Measurements from ENCODE around the gene PIK3R5. TPM values are rescaled to one million over a fixed set of nuclear protein-coding genes. Genes with fewer than 3 reads are reported as not detected.

The PIK3R5 gene
- total RNA-seq, 1 donor from 2014 or later: 36.8 TPM

GRCh38 chr17:8875957-8876356, 89.5 kb downstream of the PIK3R5 start:
- intact Hi-C loops (cut with micrococcal nuclease): no loop called here
- Mint-ChIP-seq H3K36me3 (ENCODE audit: low read depth) (peaks cover 28% of the 10 kb centered on the region), H3K4me3 (no peak overlapping the region), H3K9me3 (no peaks in the 10 kb centered on the region), H3K27me3 (no peaks in the 10 kb centered on the region), H3K27ac (no peak overlapping the region), H3K4me1 (peaks cover 2% of the 10 kb centered on the region)
- DNase-seq: no peak

GRCh38 chr17:8875436-8875835, 90.1 kb downstream of the PIK3R5 start:
- no peak overlapping the region for H3K4me3 Mint-ChIP-seq
- intact Hi-C loops (cut with micrococcal nuclease): no loop called here
- DNase-seq: no peak
- no peaks in the 10 kb centered on the region for H3K9me3 Mint-ChIP-seq
- peaks cover 25% of the 10 kb centered on the region for H3K36me3 Mint-ChIP-seq (ENCODE audit: low read depth)
- H3K4me1 Mint-ChIP-seq: peaks cover 2% of the 10 kb centered on the region
- H3K27ac Mint-ChIP-seq: no peak overlapping the region
- no peaks in the 10 kb centered on the region for H3K27me3 Mint-ChIP-seq

DNA sequence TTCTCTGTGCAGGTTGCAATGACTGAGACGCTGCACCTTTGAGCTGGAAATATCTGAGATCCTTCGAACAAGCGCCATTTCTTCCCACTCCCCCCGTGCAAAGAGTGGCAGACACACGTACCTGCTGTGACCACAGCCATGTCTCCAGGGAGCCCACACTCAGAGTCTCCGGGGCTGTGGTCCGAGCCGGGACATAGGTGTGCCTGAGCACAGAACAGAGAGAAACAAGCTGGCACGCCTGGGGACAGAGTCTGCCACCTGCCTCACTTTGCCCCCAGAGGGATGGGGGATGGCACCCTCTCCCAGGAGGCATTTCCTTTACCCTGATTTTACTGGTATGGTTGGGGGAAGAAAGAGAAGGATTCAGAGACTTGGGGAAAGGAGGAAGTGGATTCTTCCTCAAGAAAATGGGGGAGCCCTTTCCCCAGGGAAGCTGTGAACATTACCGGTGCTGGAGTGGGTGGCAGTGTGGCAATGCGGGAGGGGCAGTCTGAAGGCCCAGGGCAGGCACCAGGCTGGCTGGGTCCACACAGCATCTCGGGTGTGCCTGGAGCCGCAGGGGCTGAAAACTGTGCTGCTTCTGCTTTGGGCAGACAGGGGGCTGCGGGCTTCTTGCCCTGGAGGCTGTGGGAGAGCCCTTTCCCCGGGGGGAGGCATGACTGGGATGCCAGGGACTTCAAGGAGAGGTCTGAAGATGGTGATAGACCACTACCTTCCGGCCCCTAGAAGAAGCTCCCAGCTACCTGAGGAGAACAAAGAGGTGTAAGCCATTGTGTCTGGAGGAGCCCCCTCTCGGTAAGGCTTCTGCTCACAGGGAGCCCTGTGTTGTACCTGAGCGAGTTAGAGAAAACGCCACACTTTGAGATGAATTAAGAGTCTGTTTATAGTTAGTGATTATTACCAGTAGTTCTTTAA, 91.4 kb downstream of the PIK3R5 start:
- Mint-ChIP-seq H3K4me3 (no peak overlapping the region), H3K27ac (no peak overlapping the region), H3K36me3 (ENCODE audit: low read depth) (peaks cover 15% of the 10 kb centered on the region), H3K27me3 (no peaks in the 10 kb centered on the region), H3K4me1 (peaks cover 4% of the 10 kb centered on the region), H3K9me3 (no peaks in the 10 kb centered on the region)
- DNase-seq: no peak
- intact Hi-C loops (cut with micrococcal nuclease): no loop called here

- Mint-ChIP-seq H3K4me3 (no peak overlapping the region), H3K36me3 (ENCODE audit: low read depth) (peaks cover 6% of the 10 kb centered on the region), H3K4me1 (peaks cover 15% of the 10 kb centered on the region), H3K27ac (no peak overlapping the region), H3K9me3 (no peaks in the 10 kb centered on the region), H3K27me3 (no peaks in the 10 kb centered on the region)
- no peak for DNase-seq
- intact Hi-C loops (cut with micrococcal nuclease): no loop called here
Measured at GRCh38 chr17:8872705-8873435, 92.6 kb downstream of the PIK3R5 start.

GRCh38 chr17:8872036-8872704, 93.3 kb downstream of the PIK3R5 start:
- no peak overlapping the region for H3K27ac Mint-ChIP-seq
- DNase-seq: no peak
- intact Hi-C loops (cut with micrococcal nuclease): no loop called here
- no peaks in the 10 kb centered on the region for H3K9me3 Mint-ChIP-seq
- H3K4me1 Mint-ChIP-seq: peaks cover 21% of the 10 kb centered on the region
- H3K4me3 Mint-ChIP-seq: no peak overlapping the region
- H3K27me3 Mint-ChIP-seq: no peaks in the 10 kb centered on the region
- no peaks in the 10 kb centered on the region for H3K36me3 Mint-ChIP-seq (ENCODE audit: low read depth)

DNA sequence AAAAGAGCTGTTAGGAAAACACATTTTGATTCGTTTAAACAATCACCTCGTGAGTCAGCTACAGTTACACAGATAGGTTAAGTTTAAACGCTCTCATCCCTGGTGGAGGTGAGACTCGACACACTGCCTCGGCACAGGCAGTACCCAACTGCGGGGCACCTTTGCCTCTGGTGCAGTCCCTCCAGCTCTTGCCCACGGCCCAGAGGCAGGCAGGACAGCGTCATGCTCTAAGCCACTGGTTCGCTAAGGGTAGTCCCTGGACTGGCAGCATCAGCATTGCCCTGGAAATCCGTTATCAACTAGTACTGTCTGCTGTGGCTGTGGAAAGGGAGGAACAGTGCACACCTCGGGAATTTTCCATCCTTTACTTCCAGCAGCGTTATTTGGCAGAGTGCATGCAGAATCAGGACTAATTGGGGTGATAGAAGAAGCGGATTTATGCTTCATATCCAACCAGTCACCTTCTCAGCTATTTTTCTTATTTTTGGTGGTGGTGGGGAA, 94.4 kb downstream of the PIK3R5 start:
- H3K4me3 Mint-ChIP-seq: no peak overlapping the region
- no peaks in the 10 kb centered on the region for H3K9me3 Mint-ChIP-seq
- peaks cover 3% of the 10 kb centered on the region for H3K36me3 Mint-ChIP-seq (ENCODE audit: low read depth)
- peaks cover 29% of the 10 kb centered on the region for H3K4me1 Mint-ChIP-seq
- DNase-seq: no peak
- intact Hi-C loops (cut with micrococcal nuclease): no loop called here
- H3K27ac Mint-ChIP-seq: no peak overlapping the region
- H3K27me3 Mint-ChIP-seq: no peaks in the 10 kb centered on the region

GRCh38 chr17:8870406-8871040, 95.0 kb downstream of the PIK3R5 start:
- H3K27me3 Mint-ChIP-seq: no peaks in the 10 kb centered on the region
- no peaks in the 10 kb centered on the region for H3K9me3 Mint-ChIP-seq
- peaks cover 3% of the 10 kb centered on the region for H3K36me3 Mint-ChIP-seq (ENCODE audit: low read depth)
- DNase-seq: no peak
- no peak overlapping the region for H3K27ac Mint-ChIP-seq
- no peak overlapping the region for H3K4me3 Mint-ChIP-seq
- peaks cover 30% of the 10 kb centered on the region for H3K4me1 Mint-ChIP-seq
- intact Hi-C loops (cut with micrococcal nuclease): no loop called here

DNA sequence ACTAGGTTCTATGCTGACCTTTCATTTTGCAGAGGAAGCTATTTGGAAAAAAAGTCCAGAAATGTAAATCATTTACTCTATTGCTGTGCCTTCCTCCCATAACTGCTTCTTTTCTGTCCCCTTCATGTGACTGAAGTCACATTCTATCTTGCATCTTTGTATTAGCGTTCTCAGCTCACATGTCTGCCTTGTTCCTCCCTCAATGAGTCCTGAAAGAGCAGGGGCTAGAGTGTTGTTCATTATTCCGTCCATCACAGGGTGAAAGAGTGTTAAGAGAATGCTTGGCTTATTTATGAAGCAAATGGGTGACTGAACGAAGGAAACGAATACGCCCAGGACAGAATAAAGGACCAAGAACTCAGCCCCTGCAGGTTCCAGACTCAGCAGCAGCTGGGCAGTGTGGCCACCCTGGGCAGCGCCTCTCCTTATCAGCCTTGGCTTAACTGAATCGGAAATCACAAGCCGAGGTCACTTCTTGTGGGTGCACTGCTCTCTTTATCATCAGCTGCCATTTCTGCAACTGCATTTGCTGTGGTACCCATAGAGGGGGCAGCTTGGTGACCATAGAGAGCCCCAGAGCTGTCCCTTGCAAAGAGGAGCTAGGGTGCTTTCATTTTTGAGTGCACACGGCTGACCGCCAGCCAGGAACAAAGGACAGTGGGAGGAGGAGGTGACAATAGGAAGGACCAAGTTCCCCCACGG, 96.2 kb downstream of the PIK3R5 start:
- Mint-ChIP-seq H3K4me1 (peaks cover 37% of the 10 kb centered on the region), H3K27me3 (no peaks in the 10 kb centered on the region), H3K4me3 (no peak overlapping the region), H3K36me3 (ENCODE audit: low read depth) (peaks cover 3% of the 10 kb centered on the region), H3K9me3 (no peaks in the 10 kb centered on the region), H3K27ac (no peak overlapping the region)
- DNase-seq: no peak
- intact Hi-C loops (cut with micrococcal nuclease): no loop called here

DNA sequence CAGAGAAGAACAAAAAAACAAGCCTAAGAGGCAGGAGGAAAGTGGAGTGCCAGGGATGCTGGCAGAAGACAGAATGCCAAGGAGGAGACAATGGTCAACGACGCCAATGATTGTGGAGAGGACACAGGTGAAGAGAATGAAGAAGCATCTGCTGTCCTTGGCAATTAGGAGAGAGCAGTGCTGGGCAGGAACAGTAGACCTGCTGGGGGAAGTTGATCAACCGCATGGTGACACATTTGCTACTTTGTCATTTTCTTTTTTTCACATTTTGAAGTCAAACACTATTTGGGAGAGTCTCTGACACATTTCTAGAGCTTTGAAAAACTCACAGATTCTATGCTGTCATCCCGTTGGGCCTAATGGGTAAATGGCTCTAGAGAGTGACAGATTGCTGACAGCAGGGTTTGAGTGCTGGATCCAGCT, 97.0 kb downstream of the PIK3R5 start:
- Mint-ChIP-seq H3K27me3 (no peaks in the 10 kb centered on the region), H3K4me1 (peaks cover 40% of the 10 kb centered on the region), H3K4me3 (peak overlapping the region; percentile 4), H3K9me3 (no peaks in the 10 kb centered on the region), H3K27ac (peak overlapping the region; percentile 92), H3K36me3 (ENCODE audit: low read depth) (peaks cover 8% of the 10 kb centered on the region)
- peak; percentile 57 for DNase-seq
- intact Hi-C loops (cut with micrococcal nuclease): no loop called here

GRCh38 chr17:8868092-8868491, 97.4 kb downstream of the PIK3R5 start:
- DNase-seq: no peak
- no peaks in the 10 kb centered on the region for H3K9me3 Mint-ChIP-seq
- H3K4me1 Mint-ChIP-seq: peaks cover 42% of the 10 kb centered on the region
- no peaks in the 10 kb centered on the region for H3K27me3 Mint-ChIP-seq
- peaks cover 10% of the 10 kb centered on the region for H3K36me3 Mint-ChIP-seq (ENCODE audit: low read depth)
- intact Hi-C loops (cut with micrococcal nuclease): no loop called here
- H3K27ac Mint-ChIP-seq: peak overlapping the region; percentile 92
- H3K4me3 Mint-ChIP-seq: peak overlapping the region; percentile 95

DNA sequence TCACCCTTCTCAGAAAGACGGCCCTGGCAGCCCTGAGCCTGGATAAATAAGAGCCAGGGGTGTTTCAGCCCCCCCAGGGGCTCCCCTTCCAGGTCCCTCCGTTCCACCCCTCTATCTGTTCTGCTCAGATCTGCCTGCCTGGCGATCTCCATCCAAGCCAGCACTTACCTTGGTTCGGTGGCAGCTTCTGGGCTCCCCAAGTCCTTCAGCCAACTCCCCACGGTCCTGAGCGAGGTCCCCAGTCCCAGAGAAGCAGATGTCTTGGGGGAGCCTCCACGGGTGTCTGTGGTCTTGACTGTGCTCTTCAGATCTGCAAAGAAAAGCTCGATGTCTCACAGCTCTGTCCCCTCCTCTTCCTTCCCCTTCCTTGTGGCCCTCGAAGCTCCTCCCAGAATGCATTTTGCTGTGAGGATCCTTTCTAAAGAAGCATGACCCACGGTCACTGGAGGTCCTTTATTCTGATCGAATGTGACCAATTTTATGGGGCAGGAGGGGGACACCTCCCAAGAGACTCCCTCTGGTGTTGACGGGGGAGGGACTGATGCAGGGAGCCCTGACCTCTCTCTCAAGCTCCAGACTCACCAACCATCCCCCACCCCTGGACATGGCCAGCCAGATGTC, 98.0 kb downstream of the PIK3R5 start, which contains the start of gene PIK3R6:
Gene PIK3R6 (minus strand): TSS at position 314 of the 621 bp plus-strand sequence. CDS start 17,880 bp downstream, outside the sequence.
- Mint-ChIP-seq H3K9me3 (no peaks in the 10 kb centered on the region), H3K27ac (peak within 1 kb of the TSS; percentile 92), H3K27me3 (no peaks in the 10 kb centered on the region), H3K4me1 (peaks cover 46% of the 10 kb centered on the region), H3K4me3 (peak within 1 kb of the TSS; percentile 95), H3K36me3 (ENCODE audit: low read depth) (peaks cover 12% of the 10 kb centered on the region)
- intact Hi-C loops (cut with micrococcal nuclease): loop anchor here (1.0 kb wide), 1 partner anchor 8 kb away; no protein-coding TSS in a partner anchor
- DNase-seq: peak; percentile 73

- peaks cover 12% of the 10 kb centered on the region for H3K36me3 Mint-ChIP-seq (ENCODE audit: low read depth)
- no peak overlapping the region for H3K27ac Mint-ChIP-seq
- peak overlapping the region; percentile 95 for H3K4me3 Mint-ChIP-seq
- no peak for DNase-seq
- intact Hi-C loops (cut with micrococcal nuclease): no loop called here
- no peaks in the 10 kb centered on the region for H3K9me3 Mint-ChIP-seq
- no peaks in the 10 kb centered on the region for H3K27me3 Mint-ChIP-seq
- H3K4me1 Mint-ChIP-seq: peaks cover 58% of the 10 kb centered on the region
Measured at GRCh38 chr17:8865811-8866210, 99.7 kb downstream of the PIK3R5 start.

All from activated CD4-positive, alpha-beta T cell treated with anti-CD3 and anti-CD28 coated beads, Interleukin-2, amount 10 ng/mL, durations not matched to agents 24 days and 14 days (primary cell).